Measurements from ENCODE around the gene FBXL16.

FBXL16 gene

DNA sequence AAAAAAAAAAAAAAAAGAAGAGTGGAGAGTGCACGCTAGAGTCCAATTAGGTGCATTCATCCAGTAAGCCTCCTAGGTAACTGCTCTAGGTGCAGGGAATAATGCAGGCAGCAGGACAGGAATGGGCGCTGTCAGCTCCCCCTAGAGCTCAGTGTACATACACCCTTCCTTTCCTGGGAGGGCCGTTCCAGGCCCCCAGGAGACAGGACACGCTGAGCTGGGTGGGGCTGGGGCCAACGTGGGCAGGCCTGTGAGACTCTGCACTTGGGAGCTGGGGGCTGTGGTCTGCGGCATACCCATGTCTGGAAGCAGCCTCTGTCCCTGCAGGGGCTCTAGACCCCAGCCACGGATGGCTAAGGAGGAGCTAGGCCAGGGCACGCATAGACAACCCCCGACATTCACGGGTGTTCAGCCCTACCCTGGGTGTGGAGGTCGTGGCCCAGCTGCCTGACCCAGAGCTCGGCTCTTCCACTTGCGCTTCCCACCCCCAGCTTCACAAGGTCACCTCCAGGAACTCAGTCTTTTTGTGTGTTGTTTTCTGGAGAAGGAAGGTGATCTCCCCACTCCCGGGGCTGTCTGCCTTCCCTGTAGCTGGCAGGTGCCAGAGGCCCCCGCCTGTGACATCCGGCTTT, 14.3 kb upstream of the FBXL16 start:
- peaks cover 0 to 14% of the 10 kb centered on the region in 2 donors for H3K27me3 ChIP-seq
- DNase-seq = no peak
- H3K4me3 ChIP-seq = peak overlapping the region; percentile 63 to 74
- H3K36me3 ChIP-seq = no peaks in the 10 kb centered on the region
- H3K9me3 ChIP-seq = no peaks in the 10 kb centered on the region
- peaks cover 0 to 52% (median 33%) of the 10 kb centered on the region in 4 donors for H3K4me1 ChIP-seq
- TF ChIP-seq, protein P1, sequence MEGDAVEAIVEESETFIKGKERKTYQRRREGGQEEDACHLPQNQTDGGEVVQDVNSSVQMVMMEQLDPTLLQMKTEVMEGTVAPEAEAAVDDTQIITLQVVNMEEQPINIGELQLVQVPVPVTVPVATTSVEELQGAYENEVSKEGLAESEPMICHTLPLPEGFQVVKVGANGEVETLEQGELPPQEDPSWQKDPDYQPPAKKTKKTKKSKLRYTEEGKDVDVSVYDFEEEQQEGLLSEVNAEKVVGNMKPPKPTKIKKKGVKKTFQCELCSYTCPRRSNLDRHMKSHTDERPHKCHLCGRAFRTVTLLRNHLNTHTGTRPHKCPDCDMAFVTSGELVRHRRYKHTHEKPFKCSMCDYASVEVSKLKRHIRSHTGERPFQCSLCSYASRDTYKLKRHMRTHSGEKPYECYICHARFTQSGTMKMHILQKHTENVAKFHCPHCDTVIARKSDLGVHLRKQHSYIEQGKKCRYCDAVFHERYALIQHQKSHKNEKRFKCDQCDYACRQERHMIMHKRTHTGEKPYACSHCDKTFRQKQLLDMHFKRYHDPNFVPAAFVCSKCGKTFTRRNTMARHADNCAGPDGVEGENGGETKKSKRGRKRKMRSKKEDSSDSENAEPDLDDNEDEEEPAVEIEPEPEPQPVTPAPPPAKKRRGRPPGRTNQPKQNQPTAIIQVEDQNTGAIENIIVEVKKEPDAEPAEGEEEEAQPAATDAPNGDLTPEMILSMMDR (IDR thresholded peaks at IDR 0.05) = no peak
- intact Hi-C loops (cut with DNase I; ENCODE audit: low total_unique reads) = no loop called here
- peak overlapping the region; percentile 77 to 92 for H3K27ac ChIP-seq

- TF ChIP-seq, protein P1 (IDR thresholded peaks at IDR 0.05) = no peak
- Histone ChIP-seq H3K27me3 (peaks cover 0 to 19% of the 10 kb centered on the region in 2 donors), H3K27ac (no peak overlapping the region), H3K4me1 (peaks cover 0 to 59% (median 39%) of the 10 kb centered on the region in 4 donors), H3K9me3 (no peaks in the 10 kb centered on the region), H3K4me3 (no peak overlapping the region), H3K36me3 (no peaks in the 10 kb centered on the region)
- DNase-seq = no peak
- intact Hi-C loops (cut with DNase I; ENCODE audit: low total_unique reads) = no loop called here
Observed at GRCh38 chr16:718922-719321, 13.3 kb upstream of the FBXL16 start.

DNA sequence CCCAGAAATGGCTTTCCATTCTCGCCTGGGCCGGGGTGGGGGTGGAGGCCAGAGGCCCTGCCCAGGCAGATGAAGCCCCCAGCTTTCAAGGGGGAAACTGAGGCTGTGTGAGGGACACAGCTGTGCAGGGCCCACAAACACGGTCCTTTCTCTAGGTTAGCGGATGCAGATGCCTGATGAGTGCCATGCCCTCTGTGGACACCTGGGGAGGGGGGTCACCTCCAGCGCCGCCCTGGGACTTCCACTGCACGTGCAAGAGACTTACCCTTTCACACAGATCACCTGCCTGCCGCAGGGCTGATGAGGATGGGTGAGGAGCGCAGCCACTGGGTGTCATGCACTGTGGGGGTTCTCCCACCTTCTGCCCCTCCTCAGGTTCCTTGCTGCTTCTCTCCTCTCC, 12.8 kb upstream of the FBXL16 start:
- intact Hi-C loops (cut with DNase I; ENCODE audit: low total_unique reads) = no loop called here
- Histone ChIP-seq H3K4me1 (peaks cover 0 to 59% (median 39%) of the 10 kb centered on the region in 4 donors), H3K27ac (no peak overlapping the region), H3K4me3 (no peak overlapping the region), H3K9me3 (no peaks in the 10 kb centered on the region), H3K36me3 (no peaks in the 10 kb centered on the region), H3K27me3 (peaks cover 0 to 19% of the 10 kb centered on the region in 2 donors)
- DNase-seq = no peak
- TF ChIP-seq, protein P1 (IDR thresholded peaks at IDR 0.05) = no peak

DNA sequence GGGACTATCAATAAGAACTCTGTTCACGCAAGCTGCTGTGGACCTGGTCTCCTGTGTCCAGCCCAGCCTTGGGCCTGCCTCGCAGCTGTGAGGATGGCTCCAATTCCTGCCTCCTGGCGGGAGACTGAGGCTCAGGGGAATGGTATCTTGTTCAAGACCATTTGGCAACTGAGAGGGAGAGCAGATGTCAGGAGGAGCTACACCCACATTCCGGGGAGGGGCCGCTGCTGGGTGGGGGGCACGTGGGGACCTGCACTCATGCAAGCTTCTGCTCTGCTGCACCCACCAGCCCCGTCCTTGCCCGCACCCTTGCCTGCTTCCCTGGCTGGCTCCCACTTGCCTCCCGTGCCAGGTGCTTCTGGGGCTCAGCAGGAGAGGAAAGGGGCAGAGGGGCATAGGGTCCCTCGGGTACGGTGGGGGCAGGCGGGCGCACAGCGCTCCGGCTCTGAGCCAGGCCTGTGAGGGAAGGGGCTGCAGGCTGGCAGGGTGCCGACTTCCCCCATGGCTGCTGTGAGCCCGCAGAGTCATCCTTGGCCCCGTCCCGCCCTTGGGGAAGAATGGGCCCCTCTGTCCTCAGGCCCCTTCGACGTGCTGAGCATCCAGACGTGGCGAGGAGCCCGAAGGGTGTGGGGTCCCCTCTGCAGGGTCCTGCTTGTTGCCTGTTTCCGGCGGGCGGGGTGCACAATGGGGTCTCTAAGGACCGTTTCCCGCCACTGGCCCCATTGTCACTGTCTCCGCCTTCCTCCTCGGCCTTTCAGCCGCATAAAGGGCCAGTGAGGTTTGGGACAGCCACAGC, 12.0 kb upstream of the FBXL16 start:
- no peak overlapping the region for H3K27ac ChIP-seq
- intact Hi-C loops (cut with DNase I; ENCODE audit: low total_unique reads) = no loop called here
- H3K27me3 ChIP-seq = peaks cover 0 to 19% of the 10 kb centered on the region in 2 donors
- H3K4me1 ChIP-seq = peaks cover 0 to 59% (median 39%) of the 10 kb centered on the region in 4 donors
- H3K36me3 ChIP-seq = no peaks in the 10 kb centered on the region
- TF ChIP-seq, protein P1 (IDR thresholded peaks at IDR 0.05) = no peak
- H3K9me3 ChIP-seq = no peaks in the 10 kb centered on the region
- no peak overlapping the region for H3K4me3 ChIP-seq
- no peak for DNase-seq

GRCh38 chr16:716768-717325, 11.2 kb upstream of the FBXL16 start:
- Histone ChIP-seq H3K4me3 (no peak overlapping the region), H3K27me3 (peaks cover 0 to 24% of the 10 kb centered on the region in 2 donors), H3K27ac (no peak overlapping the region), H3K4me1 (peaks cover 0 to 55% (median 35%) of the 10 kb centered on the region in 4 donors), H3K9me3 (no peaks in the 10 kb centered on the region), H3K36me3 (no peaks in the 10 kb centered on the region)
- intact Hi-C loops (cut with DNase I; ENCODE audit: low total_unique reads) = no loop called here
- TF ChIP-seq, protein P1 (IDR thresholded peaks at IDR 0.05) = no peak
- DNase-seq = no peak
